NCI-H2171 treated with DMSO at 0.1 percent for 48 hours (cell line): ENCODE data around the gene ELMOD3.
"Not testable (repeated sequence)": the region's sequence is repeated elsewhere in the genome, so short reads cannot be mapped to it uniquely, and the experiment has no call there.

Source experiments
- DNase-seq: peaks from one replicate; lab custom pipeline; 2025; lab: John Stamatoyannopoulos, UW

ELMOD3 gene

GRCh38 chr2:85427300-85427835, 72.8 kb downstream of the ELMOD3 start:
- DNase-seq = no peak

- no peak for DNase-seq
Observed at GRCh38 chr2:85428343-85428881, 73.8 kb downstream of the ELMOD3 start.

- DNase-seq = no peak
Observed at GRCh38 chr2:85429213-85429923, 74.8 kb downstream of the ELMOD3 start.

- DNase-seq = no peak
Observed at GRCh38 chr2:85429924-85430289, 75.3 kb downstream of the ELMOD3 start.

- peak; percentile 87 for DNase-seq
Observed at GRCh38 chr2:85430752-85431569, 76.4 kb downstream of the ELMOD3 start.

GRCh38 chr2:85431570-85432205, 77.1 kb downstream of the ELMOD3 start:
- peak; percentile 60 for DNase-seq

- DNase-seq = peak; percentile 86
Observed at GRCh38 chr2:85433511-85434089, 79.0 kb downstream of the ELMOD3 start.

- no peak for DNase-seq
Observed at GRCh38 chr2:85434696-85435095, 80.1 kb downstream of the ELMOD3 start.

- DNase-seq = no peak
Observed at GRCh38 chr2:85435220-85435958, 80.8 kb downstream of the ELMOD3 start.

- no peak for DNase-seq
Observed at GRCh38 chr2:85435981-85436835, 81.6 kb downstream of the ELMOD3 start.

- DNase-seq = peak; percentile 70
Observed at GRCh38 chr2:85436836-85437487, 82.4 kb downstream of the ELMOD3 start.

GRCh38 chr2:85437488-85438200, 83.1 kb downstream of the ELMOD3 start:
- peak; percentile 81 for DNase-seq

- DNase-seq = peak; percentile 36
Observed at GRCh38 chr2:85438201-85439024, 83.8 kb downstream of the ELMOD3 start.

GRCh38 chr2:85439025-85439472, 84.5 kb downstream of the ELMOD3 start:
- no peak for DNase-seq

GRCh38 chr2:85439569-85439968, 85.0 kb downstream of the ELMOD3 start:
- DNase-seq = not testable (repeated sequence)

- DNase-seq = no peak
Observed at GRCh38 chr2:85439986-85440385, 85.4 kb downstream of the ELMOD3 start.

GRCh38 chr2:85440729-85441128, 86.2 kb downstream of the ELMOD3 start:
- DNase-seq = no peak
